K562 (cell line): ENCODE data around the gene RAP1A. TPM values are rescaled to one million over a fixed set of nuclear protein-coding genes. Genes with fewer than 3 reads are reported as not detected.

ENCODE experiments used
- GABPA ChIP-seq: fragments of 200-800 bp; sonication (Bioruptor generic); conservative IDR thresholded peaks from 2 replicates; pipeline ENCODE4 v1.6.1; 2016; ENCODE audit warnings: low read depth, missing genetic modification characterization, missing compliant biosample characterization
- KDM5B ChIP-seq: fragments of 200-600 bp; sonication (generic); IDR thresholded peaks from 2 replicates; pipeline ENCODE4 v1.6.1; 2012; ENCODE audit warnings: low read depth, mild to moderate bottlenecking, moderate library complexity, low read length, control low read depth, inconsistent platforms; ENCODE audit not compliant: insufficient replicate concordance
- MAX ChIP-seq: sonication (generic); formaldehyde crosslinking; IDR thresholded peaks from 2 replicates; pipeline ENCODE4 v1.9.0; 2022; ENCODE audit warnings: mild to moderate bottlenecking, missing genetic modification reagents
- NCOA4 ChIP-seq: fragments of 450-650 bp; IDR thresholded peaks from 2 replicates; pipeline ENCODE4 v1.6.1; 2018; ENCODE audit warnings: mild to moderate bottlenecking; ENCODE audit not compliant: partially characterized antibody
- TRIM25 ChIP-seq: fragments of 450-650 bp; IDR thresholded peaks from 2 replicates; pipeline ENCODE4 v1.7.0; 2016; ENCODE audit warnings: borderline replicate concordance
- TSHZ1 ChIP-seq: fragments of 250-450 bp; sonication (Bioruptor Pico); IDR thresholded peaks from 2 replicates; pipeline ENCODE4 v1.4.0; 2020; ENCODE audit warnings: mild to moderate bottlenecking, moderate library complexity
- polyA plus RNA-seq, 8 experiments: library from polyadenylated mRNA; depleted of rRNA in 4 of 8; stranded (reverse) in 5 of 8; unstranded in 3 of 8; fragments of >200 nt; fragmentation: Nextera tagmentation in 2 of 8; fragmentation: Illumina TruSeq in 1 of 8; extraction: Ambion mirVana in 2 of 8; extraction: Trizol in 1 of 8; gene quantifications; 2 replicates each; pipeline versions ENCODE4 v1.2.1 to v1.2.3, GENCODE V29; 2011 to 2014; ENCODE audit warnings: inconsistent platforms in 1 of 8, missing spikeins in 1 of 8
- total RNA-seq, 7 experiments: library from RNA; depleted of rRNA in 6 of 7; stranded (reverse); fragments of >200 nt in 6 of 7; fragmentation: Illumina TruSeq in 2 of 7; extraction: Trizol in 2 of 7; gene quantifications; 2 replicates each; pipeline versions ENCODE4 v1.2.1 to v1.2.3, GENCODE V29; 2011 to 2021; ENCODE audit warnings: low replicate concordance in 1 of 7
- TF ChIP-seq, protein P1 (sequence below): sonication (generic); formaldehyde crosslinking; IDR thresholded peaks from 2 replicates; pipeline ENCODE4 v1.8.0; 2022; ENCODE audit warnings: mild to moderate bottlenecking, missing genetic modification reagents
- TF ChIP-seq, protein P2 (sequence below): sonication (generic); formaldehyde crosslinking; IDR thresholded peaks from 2 replicates; pipeline ENCODE4 v1.8.0; 2023; ENCODE audit warnings: mild to moderate bottlenecking, missing genetic modification reagents
- TF ChIP-seq, protein P3 (sequence below), 2 experiments: fragments of 150-350 bp in 1 of 2; IDR thresholded peaks; 2 replicates each; pipeline ENCODE4 v1.6.1; 2012 to 2016; ENCODE audit warnings: low read depth in 2 of 2, low read length in 2 of 2, mild to moderate bottlenecking in 1 of 2, moderate library complexity in 1 of 2

The RAP1A gene
- total and polyA plus RNA-seq, 9 of the 15 experiments (the other 6 are each of a cell fraction or from before 2014, with no cell fraction given), result 13.4 to 86.2 (median 32.5) TPM

DNA sequence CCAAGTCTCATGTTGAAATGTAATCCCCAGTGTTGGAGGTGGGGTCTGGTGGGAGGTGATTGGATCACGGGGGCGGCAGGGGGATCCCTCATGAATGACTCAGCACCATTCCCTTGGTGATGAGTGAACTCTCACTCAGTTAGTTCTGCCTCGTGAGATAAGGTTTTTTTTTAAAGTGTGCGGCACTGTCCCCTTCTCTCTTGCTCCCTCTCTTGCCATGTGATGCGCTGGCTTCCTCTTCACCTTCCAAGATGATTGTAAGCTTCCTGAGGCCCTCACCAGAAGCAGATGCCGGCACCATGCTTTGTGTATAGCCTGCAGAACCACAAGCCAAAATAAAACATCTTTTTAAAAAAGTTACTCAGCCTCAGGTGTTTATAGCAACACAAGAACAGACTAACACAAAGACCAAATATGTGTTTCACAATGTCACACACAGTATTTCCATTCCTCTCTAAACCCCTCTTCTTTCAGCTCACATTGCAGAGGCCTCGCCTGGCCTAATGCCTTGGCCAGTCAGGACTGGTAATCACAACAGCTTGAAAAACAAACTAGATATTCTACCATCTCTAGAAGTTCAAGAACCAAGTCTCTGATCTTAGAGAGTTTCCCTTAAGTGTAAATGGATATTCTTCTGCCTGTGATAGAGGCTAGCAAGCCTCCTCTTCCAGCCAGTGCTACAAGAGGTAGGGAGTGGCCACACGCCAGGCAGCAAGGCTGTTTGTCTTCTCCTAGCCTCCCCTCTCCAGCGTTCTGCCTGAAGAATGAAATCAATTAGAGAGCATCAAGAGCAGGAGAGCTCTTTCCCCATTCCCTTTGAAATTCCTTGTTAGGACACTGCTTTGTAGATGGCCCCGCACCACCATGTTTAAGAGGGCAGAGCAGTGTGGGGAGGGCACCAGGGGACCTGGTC, 19.6 kb upstream of the RAP1A start (continued):
- TF ChIP-seq MAX (CRISPR knock-in tag), result no peak
- TF ChIP-seq, protein P1, sequence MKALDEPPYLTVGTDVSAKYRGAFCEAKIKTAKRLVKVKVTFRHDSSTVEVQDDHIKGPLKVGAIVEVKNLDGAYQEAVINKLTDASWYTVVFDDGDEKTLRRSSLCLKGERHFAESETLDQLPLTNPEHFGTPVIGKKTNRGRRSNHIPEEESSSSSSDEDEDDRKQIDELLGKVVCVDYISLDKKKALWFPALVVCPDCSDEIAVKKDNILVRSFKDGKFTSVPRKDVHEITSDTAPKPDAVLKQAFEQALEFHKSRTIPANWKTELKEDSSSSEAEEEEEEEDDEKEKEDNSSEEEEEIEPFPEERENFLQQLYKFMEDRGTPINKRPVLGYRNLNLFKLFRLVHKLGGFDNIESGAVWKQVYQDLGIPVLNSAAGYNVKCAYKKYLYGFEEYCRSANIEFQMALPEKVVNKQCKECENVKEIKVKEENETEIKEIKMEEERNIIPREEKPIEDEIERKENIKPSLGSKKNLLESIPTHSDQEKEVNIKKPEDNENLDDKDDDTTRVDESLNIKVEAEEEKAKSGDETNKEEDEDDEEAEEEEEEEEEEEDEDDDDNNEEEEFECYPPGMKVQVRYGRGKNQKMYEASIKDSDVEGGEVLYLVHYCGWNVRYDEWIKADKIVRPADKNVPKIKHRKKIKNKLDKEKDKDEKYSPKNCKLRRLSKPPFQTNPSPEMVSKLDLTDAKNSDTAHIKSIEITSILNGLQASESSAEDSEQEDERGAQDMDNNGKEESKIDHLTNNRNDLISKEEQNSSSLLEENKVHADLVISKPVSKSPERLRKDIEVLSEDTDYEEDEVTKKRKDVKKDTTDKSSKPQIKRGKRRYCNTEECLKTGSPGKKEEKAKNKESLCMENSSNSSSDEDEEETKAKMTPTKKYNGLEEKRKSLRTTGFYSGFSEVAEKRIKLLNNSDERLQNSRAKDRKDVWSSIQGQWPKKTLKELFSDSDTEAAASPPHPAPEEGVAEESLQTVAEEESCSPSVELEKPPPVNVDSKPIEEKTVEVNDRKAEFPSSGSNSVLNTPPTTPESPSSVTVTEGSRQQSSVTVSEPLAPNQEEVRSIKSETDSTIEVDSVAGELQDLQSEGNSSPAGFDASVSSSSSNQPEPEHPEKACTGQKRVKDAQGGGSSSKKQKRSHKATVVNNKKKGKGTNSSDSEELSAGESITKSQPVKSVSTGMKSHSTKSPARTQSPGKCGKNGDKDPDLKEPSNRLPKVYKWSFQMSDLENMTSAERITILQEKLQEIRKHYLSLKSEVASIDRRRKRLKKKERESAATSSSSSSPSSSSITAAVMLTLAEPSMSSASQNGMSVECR (CRISPR knock-in tag), result no peak
- TF ChIP-seq, protein P2, sequence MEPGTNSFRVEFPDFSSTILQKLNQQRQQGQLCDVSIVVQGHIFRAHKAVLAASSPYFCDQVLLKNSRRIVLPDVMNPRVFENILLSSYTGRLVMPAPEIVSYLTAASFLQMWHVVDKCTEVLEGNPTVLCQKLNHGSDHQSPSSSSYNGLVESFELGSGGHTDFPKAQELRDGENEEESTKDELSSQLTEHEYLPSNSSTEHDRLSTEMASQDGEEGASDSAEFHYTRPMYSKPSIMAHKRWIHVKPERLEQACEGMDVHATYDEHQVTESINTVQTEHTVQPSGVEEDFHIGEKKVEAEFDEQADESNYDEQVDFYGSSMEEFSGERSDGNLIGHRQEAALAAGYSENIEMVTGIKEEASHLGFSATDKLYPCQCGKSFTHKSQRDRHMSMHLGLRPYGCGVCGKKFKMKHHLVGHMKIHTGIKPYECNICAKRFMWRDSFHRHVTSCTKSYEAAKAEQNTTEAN (CRISPR knock-in tag), result no peak
- no peak for TF ChIP-seq TSHZ1 (CRISPR knock-in tag)
- TF ChIP-seq TRIM25, result no peak
- TF ChIP-seq GABPA (tag), result no peak
- TF ChIP-seq NCOA4, result no peak
- no peak for TF ChIP-seq KDM5B
- TF ChIP-seq, protein P3, sequence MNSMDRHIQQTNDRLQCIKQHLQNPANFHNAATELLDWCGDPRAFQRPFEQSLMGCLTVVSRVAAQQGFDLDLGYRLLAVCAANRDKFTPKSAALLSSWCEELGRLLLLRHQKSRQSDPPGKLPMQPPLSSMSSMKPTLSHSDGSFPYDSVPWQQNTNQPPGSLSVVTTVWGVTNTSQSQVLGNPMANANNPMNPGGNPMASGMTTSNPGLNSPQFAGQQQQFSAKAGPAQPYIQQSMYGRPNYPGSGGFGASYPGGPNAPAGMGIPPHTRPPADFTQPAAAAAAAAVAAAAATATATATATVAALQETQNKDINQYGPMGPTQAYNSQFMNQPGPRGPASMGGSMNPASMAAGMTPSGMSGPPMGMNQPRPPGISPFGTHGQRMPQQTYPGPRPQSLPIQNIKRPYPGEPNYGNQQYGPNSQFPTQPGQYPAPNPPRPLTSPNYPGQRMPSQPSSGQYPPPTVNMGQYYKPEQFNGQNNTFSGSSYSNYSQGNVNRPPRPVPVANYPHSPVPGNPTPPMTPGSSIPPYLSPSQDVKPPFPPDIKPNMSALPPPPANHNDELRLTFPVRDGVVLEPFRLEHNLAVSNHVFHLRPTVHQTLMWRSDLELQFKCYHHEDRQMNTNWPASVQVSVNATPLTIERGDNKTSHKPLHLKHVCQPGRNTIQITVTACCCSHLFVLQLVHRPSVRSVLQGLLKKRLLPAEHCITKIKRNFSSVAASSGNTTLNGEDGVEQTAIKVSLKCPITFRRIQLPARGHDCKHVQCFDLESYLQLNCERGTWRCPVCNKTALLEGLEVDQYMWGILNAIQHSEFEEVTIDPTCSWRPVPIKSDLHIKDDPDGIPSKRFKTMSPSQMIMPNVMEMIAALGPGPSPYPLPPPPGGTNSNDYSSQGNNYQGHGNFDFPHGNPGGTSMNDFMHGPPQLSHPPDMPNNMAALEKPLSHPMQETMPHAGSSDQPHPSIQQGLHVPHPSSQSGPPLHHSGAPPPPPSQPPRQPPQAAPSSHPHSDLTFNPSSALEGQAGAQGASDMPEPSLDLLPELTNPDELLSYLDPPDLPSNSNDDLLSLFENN (IDR thresholded peaks at IDR 0.05; ENCODE audit: low read depth in 2 of 2, low read length in 2 of 2), result peak in 1 of 2 experiments; percentile 48; a peak in 1 of 4 replicates
